RWPE2 (cell line): ENCODE data around the gene GDPD5.

Experiments
- ATAC-seq: fragments of 200-7000 bp; cut with Tn5 transposase; 3 replicates; pipeline ENCODE4 v1.9.1; 2021; ENCODE audit warnings: low read depth
- DNase-seq: peaks from one replicate; pipeline ENCODE4 v3.0.0-alpha.2; 2020; ENCODE audit warnings: low spot score
- H3K27ac ChIP-seq: fragments of 450-650 bp; 2 replicates; pipeline ENCODE4 v1.5.1; 2017; ENCODE audit warnings: mild to moderate bottlenecking; ENCODE audit not compliant: poor library complexity, severe bottlenecking
- H3K27me3 ChIP-seq: fragments of 250-450 bp; sonication (Bioruptor Pico); 2 replicates; pipeline ENCODE4 v1.5.1; 2021; ENCODE audit warnings: mild to moderate bottlenecking, moderate library complexity; ENCODE audit not compliant: insufficient read depth, poor library complexity, severe bottlenecking
- H3K36me3 ChIP-seq: fragments of 250-450 bp; sonication (Bioruptor Pico); 2 replicates; pipeline ENCODE4 v1.5.1; 2020; ENCODE audit warnings: low read depth, mild to moderate bottlenecking, moderate library complexity
- H3K4me1 ChIP-seq: fragments of 250-450 bp; sonication (Bioruptor Pico); 2 replicates; pipeline ENCODE4 v1.5.1; 2021; ENCODE audit warnings: mild to moderate bottlenecking, moderate library complexity; ENCODE audit not compliant: insufficient read depth, poor library complexity, severe bottlenecking
- H3K4me3 ChIP-seq: fragments of 250-450 bp; sonication (Bioruptor Pico); 2 replicates; pipeline ENCODE4 v1.5.1; 2021; ENCODE audit warnings: mild to moderate bottlenecking, moderate library complexity; ENCODE audit not compliant: severe bottlenecking
- H3K9me3 ChIP-seq: fragments of 250-450 bp; sonication (Bioruptor Pico); 2 replicates; pipeline ENCODE4 v1.5.1; 2021; ENCODE audit warnings: mild to moderate bottlenecking, moderate library complexity; ENCODE audit not compliant: severe bottlenecking
- TF ChIP-seq, protein P1 (sequence below): fragments of 450-650 bp; IDR thresholded peaks from one replicate; pipeline ENCODE4 v1.5.1; 2017; ENCODE audit warnings: mild to moderate bottlenecking, moderate library complexity; ENCODE audit not compliant: poor library complexity, severe bottlenecking

Gene GDPD5

DNA sequence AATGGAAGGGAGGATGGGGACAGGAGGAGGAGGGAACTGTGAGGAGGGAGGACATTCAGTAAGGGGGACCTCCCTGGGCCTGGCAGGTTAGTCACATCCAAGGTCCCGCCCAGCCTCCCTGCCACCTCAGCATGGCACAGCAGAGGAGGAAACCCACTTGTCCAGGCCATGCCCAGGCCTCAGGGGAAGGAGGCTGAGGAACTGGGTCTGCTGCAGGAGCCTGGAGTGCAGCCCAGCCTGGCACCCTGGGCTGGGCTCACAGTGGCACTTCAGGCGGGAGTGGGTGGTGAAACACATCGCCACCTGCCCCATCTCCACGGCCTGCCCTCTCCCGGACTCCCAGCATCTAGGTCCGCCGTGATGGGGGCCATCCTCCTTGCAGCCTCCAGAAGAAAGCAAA, 75.5 kb downstream of the GDPD5 start:
- no peaks in the 10 kb centered on the region for H3K36me3 ChIP-seq
- no peaks in the 10 kb centered on the region for H3K27me3 ChIP-seq
- ATAC-seq = no peak
- no peaks in the 10 kb centered on the region for H3K4me1 ChIP-seq
- no peak for DNase-seq
- H3K27ac ChIP-seq = no peak overlapping the region
- TF ChIP-seq, protein P1, sequence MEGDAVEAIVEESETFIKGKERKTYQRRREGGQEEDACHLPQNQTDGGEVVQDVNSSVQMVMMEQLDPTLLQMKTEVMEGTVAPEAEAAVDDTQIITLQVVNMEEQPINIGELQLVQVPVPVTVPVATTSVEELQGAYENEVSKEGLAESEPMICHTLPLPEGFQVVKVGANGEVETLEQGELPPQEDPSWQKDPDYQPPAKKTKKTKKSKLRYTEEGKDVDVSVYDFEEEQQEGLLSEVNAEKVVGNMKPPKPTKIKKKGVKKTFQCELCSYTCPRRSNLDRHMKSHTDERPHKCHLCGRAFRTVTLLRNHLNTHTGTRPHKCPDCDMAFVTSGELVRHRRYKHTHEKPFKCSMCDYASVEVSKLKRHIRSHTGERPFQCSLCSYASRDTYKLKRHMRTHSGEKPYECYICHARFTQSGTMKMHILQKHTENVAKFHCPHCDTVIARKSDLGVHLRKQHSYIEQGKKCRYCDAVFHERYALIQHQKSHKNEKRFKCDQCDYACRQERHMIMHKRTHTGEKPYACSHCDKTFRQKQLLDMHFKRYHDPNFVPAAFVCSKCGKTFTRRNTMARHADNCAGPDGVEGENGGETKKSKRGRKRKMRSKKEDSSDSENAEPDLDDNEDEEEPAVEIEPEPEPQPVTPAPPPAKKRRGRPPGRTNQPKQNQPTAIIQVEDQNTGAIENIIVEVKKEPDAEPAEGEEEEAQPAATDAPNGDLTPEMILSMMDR = no peak
- no peaks in the 10 kb centered on the region for H3K9me3 ChIP-seq
- H3K4me3 ChIP-seq = no peak overlapping the region

DNA sequence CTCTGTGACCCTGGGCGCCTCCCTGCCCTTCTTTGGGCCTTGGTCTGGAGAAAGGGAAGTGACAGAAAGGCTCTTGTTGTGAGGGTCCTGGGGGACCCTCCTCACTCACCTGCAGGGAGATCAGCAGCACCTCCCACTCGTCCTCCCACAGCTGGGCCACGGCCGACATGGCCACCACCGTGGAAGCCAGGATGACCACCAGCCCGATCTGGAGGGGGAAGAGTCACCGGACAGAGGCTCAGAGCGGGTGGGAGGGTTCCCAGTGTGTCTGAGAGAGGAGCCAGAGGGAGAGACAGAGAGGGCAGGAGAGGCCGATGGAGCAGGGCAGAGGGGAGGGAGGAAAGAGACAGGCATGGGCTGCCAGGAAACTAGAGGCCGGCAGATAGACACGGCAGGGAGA, 76.0 kb downstream of the GDPD5 start:
- no peaks in the 10 kb centered on the region for H3K27me3 ChIP-seq
- H3K4me3 ChIP-seq = no peak overlapping the region
- no peaks in the 10 kb centered on the region for H3K36me3 ChIP-seq
- TF ChIP-seq, protein P1 = no peak
- H3K27ac ChIP-seq = no peak overlapping the region
- H3K9me3 ChIP-seq = no peaks in the 10 kb centered on the region
- no peak for ATAC-seq
- no peaks in the 10 kb centered on the region for H3K4me1 ChIP-seq
- DNase-seq = no peak

DNA sequence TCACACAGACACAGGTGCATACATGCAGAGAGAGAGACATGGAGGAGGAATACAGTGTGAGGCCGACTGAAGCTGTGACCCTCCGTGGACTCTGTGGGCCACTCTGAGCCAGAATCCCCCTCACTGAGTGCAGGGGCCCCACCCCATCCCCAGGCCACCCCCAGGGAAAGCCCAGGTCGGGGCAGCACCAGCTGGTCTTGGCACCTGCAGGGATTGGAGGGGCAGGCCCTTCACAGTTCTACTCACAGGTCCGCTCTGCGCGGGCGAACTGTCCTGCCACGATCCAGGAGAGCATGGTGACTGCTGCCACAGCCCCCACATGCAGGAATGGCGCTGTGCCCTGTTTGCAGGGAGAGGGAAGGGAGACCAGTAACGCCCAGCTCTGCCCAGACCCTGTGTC, 76.5 kb downstream of the GDPD5 start:
- H3K27ac ChIP-seq = no peak overlapping the region
- H3K36me3 ChIP-seq = no peaks in the 10 kb centered on the region
- DNase-seq (no peak), ATAC-seq (no peak)
- no peaks in the 10 kb centered on the region for H3K4me1 ChIP-seq
- TF ChIP-seq, protein P1 = no peak
- H3K9me3 ChIP-seq = no peaks in the 10 kb centered on the region
- H3K27me3 ChIP-seq = no peaks in the 10 kb centered on the region
- no peak overlapping the region for H3K4me3 ChIP-seq

DNA sequence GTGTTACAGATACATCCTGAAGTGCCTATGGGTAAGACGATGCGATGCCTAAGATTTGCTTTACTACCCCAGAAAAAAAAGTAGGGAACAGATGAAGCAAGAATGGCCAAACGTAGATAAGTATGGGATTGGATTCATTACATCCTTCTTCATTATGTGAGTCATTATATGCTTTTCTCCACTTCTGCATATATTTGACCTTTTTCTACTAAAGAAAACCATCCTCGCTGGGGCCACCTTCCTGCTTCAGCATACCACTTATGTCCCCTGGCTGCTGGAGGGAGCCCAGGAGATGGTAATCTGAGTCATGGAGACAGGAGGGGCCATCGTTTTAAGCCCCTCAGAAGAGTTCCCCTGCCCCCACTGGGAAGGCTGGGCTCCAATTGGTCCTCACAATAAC, 78.3 kb downstream of the GDPD5 start:
- DNase-seq (no peak), ATAC-seq (no peak)
- H3K27me3 ChIP-seq = no peaks in the 10 kb centered on the region
- no peak overlapping the region for H3K4me3 ChIP-seq
- TF ChIP-seq, protein P1 = no peak
- H3K36me3 ChIP-seq = no peaks in the 10 kb centered on the region
- no peaks in the 10 kb centered on the region for H3K9me3 ChIP-seq
- no peaks in the 10 kb centered on the region for H3K4me1 ChIP-seq
- H3K27ac ChIP-seq = no peak overlapping the region

DNA sequence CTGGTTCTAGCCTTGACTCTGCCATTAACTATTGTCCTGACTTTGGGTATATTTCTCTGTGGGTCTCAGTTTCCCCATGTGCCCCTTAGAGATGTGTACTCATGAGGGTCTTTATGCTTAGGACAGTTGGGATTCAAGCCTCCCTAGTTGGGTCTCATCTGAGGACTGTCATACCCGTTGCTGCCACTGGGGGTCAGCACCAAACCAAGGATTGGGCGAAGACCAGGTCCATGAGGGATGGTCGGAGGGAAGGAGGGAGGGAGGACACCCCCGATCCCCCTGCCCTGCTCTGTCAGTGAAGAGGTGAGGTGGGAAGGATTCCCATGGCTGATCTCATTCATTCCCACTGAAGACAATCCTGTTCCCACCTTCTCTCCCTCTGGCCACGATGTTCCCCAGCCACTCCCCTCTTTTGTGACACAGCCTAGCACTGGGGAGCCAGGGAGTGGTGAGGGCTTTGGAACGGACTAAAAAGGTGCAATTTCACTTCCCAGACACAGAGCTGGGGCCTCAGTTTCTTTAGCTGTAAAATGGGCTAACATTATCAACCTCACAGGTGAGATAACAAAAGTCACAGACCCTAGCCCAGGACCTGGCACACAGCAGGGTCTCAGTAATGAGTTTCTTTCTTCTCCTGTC, 80.3 kb downstream of the GDPD5 start:
- Histone ChIP-seq H3K9me3 (no peaks in the 10 kb centered on the region), H3K36me3 (no peaks in the 10 kb centered on the region), H3K27me3 (no peaks in the 10 kb centered on the region), H3K4me1 (no peaks in the 10 kb centered on the region), H3K4me3 (no peak overlapping the region), H3K27ac (no peak overlapping the region)
- ATAC-seq (peak; percentile 74), DNase-seq (no peak)
- TF ChIP-seq, protein P1 = peak; percentile 90
